Measurements from ENCODE around the gene KCNJ6.

The KCNJ6 gene

GRCh38 chr21:37568415-37568814 is 347.8 kb downstream of the KCNJ6 start:
- no peak for DNase-seq (ENCODE audit: low read depth in 2 of 2)

- no peak for DNase-seq (ENCODE audit: low read depth in 2 of 2)
Observed at GRCh38 chr21:37566790-37567615, 349.3 kb downstream of the KCNJ6 start.

GRCh38 chr21:37565530-37566223 is 350.6 kb downstream of the KCNJ6 start:
- no peak for DNase-seq (ENCODE audit: low read depth in 2 of 2)

GRCh38 chr21:37564924-37565529 is 351.2 kb downstream of the KCNJ6 start:
- no peak for DNase-seq (ENCODE audit: low read depth in 2 of 2)

- peak; percentile 83 to 95 for DNase-seq (ENCODE audit: low read depth in 2 of 2)
Observed at GRCh38 chr21:37564341-37564923, 351.8 kb downstream of the KCNJ6 start.

- peak; percentile 84 to 89 for DNase-seq (ENCODE audit: low read depth in 2 of 2)
Observed at GRCh38 chr21:37563641-37564340, 352.5 kb downstream of the KCNJ6 start.

GRCh38 chr21:37562920-37563640 is 353.2 kb downstream of the KCNJ6 start:
- DNase-seq (ENCODE audit: low read depth in 2 of 2) = peak in 1 of 2 donors; percentile 9

- no peak for DNase-seq (ENCODE audit: low read depth in 2 of 2)
Observed at GRCh38 chr21:37561941-37562919, 354.0 kb downstream of the KCNJ6 start.

- DNase-seq (ENCODE audit: low read depth in 2 of 2) = no peak
Observed at GRCh38 chr21:37561506-37561905, 354.8 kb downstream of the KCNJ6 start.

- no peak for DNase-seq (ENCODE audit: low read depth in 2 of 2)
Observed at GRCh38 chr21:37560385-37560784, 355.9 kb downstream of the KCNJ6 start.

GRCh38 chr21:37558676-37559211 is 357.5 kb downstream of the KCNJ6 start:
- no peak for DNase-seq (ENCODE audit: low read depth in 2 of 2)

Data from stimulated activated CD8-positive, alpha-beta memory T cell treated with anti-CD3 and anti-CD28 coated beads, Interleukin-15, amount 100 ng/mL, for 4 hours (primary cell).